WTC11 (cell line): ENCODE data around the gene SLCO1C1. TPM values are rescaled to one million over a fixed set of nuclear protein-coding genes. Genes with fewer than 3 reads are reported as not detected.

ENCODE experiments used
- ATAC-seq: fragments of 200-7000 bp; cut with Tn5 transposase; 2 replicates; pipeline ENCODE4 v1.10.0; 2021; ENCODE audit warnings: mild to moderate bottlenecking, moderate library complexity
- CTCF ChIA-PET: fragments of 300-600 bp; sonication (Branson Sonifier 250); formaldehyde crosslinking; loops from one replicate; lab custom pipeline; 2021; ENCODE audit warnings: antibody characterized with exemption; lab: Charles Lee
- POLR2A ChIA-PET: fragments of 350-600 bp; sonication (Branson Sonifier 250); formaldehyde crosslinking; loops from one replicate; lab custom pipeline; 2021; ENCODE audit warnings: antibody characterized with exemption; lab: Charles Lee
- DNase-seq: peaks from one replicate; pipeline ENCODE4 v3.0.0; 2021; ENCODE audit warnings: low spot score
- H3K27ac Mint-ChIP-seq: 2 replicates; pipeline ENCODE4 v1.8.0; 2021; ENCODE audit warnings: mixed read lengths
- H3K27me3 Mint-ChIP-seq: 2 replicates; pipeline ENCODE4 v1.8.0; 2021; ENCODE audit warnings: low read depth, mild to moderate bottlenecking, moderate library complexity, mixed read lengths
- H3K36me3 Mint-ChIP-seq: 2 replicates; pipeline ENCODE4 v1.8.0; 2021; ENCODE audit warnings: mixed read lengths
- H3K4me1 Mint-ChIP-seq: 2 replicates; pipeline ENCODE4 v1.8.0; 2022; ENCODE audit warnings: mixed read lengths
- H3K4me3 Mint-ChIP-seq: 2 replicates; pipeline ENCODE4 v1.8.0; 2021; ENCODE audit warnings: mild to moderate bottlenecking, moderate library complexity, mixed read lengths
- H3K9me3 Mint-ChIP-seq: 2 replicates; pipeline ENCODE4 v1.8.0; 2021; ENCODE audit warnings: mixed read lengths
- ATF3 ChIP-seq: sonication (generic); formaldehyde crosslinking; conservative IDR thresholded peaks from 2 replicates; pipeline ENCODE4 v1.8.1; 2022; ENCODE audit warnings: mild to moderate bottlenecking, missing genetic modification reagents
- CREM ChIP-seq: sonication (generic); formaldehyde crosslinking; IDR thresholded peaks from 2 replicates; pipeline ENCODE4 v1.8.1; 2022; ENCODE audit warnings: mild to moderate bottlenecking, missing genetic modification reagents, moderate library complexity
- CTCF ChIP-seq: fragments of 200-600 bp; IDR thresholded peaks from 2 replicates; pipeline ENCODE4 v1.8.0; 2022; ENCODE audit warnings: antibody characterized with exemption
- EMX1 ChIP-seq: fragments of 250-450 bp; sonication (Bioruptor Pico); IDR thresholded peaks from 2 replicates; pipeline ENCODE4 v1.8.0; 2021; ENCODE audit warnings: mild to moderate bottlenecking
- FOXP4 ChIP-seq: sonication (generic); formaldehyde crosslinking; IDR thresholded peaks from 2 replicates; pipeline ENCODE4 v1.8.0; 2022; ENCODE audit warnings: mild to moderate bottlenecking, missing genetic modification reagents
- GTF2I ChIP-seq: fragments of 250-450 bp; sonication (Bioruptor Pico); conservative IDR thresholded peaks from 2 replicates; pipeline ENCODE4 v1.4.0; 2021; ENCODE audit warnings: mild to moderate bottlenecking
- HMGXB4 ChIP-seq: sonication (generic); formaldehyde crosslinking; IDR thresholded peaks from 2 replicates; pipeline ENCODE4 v1.8.1; 2023; ENCODE audit warnings: mild to moderate bottlenecking, moderate library complexity, missing genetic modification reagents
- IRF1 ChIP-seq: sonication (generic); formaldehyde crosslinking; IDR thresholded peaks from 2 replicates; pipeline ENCODE4 v1.8.0; 2023; ENCODE audit warnings: missing genetic modification reagents
- MAX ChIP-seq: sonication (generic); formaldehyde crosslinking; IDR thresholded peaks from 2 replicates; pipeline ENCODE4 v1.8.0; 2022; ENCODE audit warnings: mild to moderate bottlenecking, missing genetic modification reagents
- MLX ChIP-seq: sonication (generic); formaldehyde crosslinking; IDR thresholded peaks from 2 replicates; pipeline ENCODE4 v1.8.1; 2023; ENCODE audit warnings: mild to moderate bottlenecking, missing genetic modification reagents, moderate library complexity
- SMAD4 ChIP-seq: sonication (generic); formaldehyde crosslinking; IDR thresholded peaks from 2 replicates; pipeline ENCODE4 v1.8.0; 2022; ENCODE audit warnings: mild to moderate bottlenecking, missing genetic modification reagents
- STAT6 ChIP-seq: sonication (generic); formaldehyde crosslinking; conservative IDR thresholded peaks from 2 replicates; pipeline ENCODE4 v1.8.1; 2023; ENCODE audit warnings: mild to moderate bottlenecking, low read depth, missing genetic modification reagents, moderate library complexity
- TEAD4 ChIP-seq: sonication (generic); formaldehyde crosslinking; IDR thresholded peaks from 2 replicates; pipeline ENCODE4 v1.8.0; 2022; ENCODE audit warnings: mild to moderate bottlenecking, missing genetic modification reagents
- TP53 ChIP-seq: sonication (generic); formaldehyde crosslinking; IDR thresholded peaks from 2 replicates; pipeline ENCODE4 v1.8.1; 2023; ENCODE audit warnings: mild to moderate bottlenecking, missing genetic modification reagents
- ZBTB43 ChIP-seq: sonication (generic); formaldehyde crosslinking; IDR thresholded peaks from 2 replicates; pipeline ENCODE4 v1.8.1; 2023; ENCODE audit warnings: mild to moderate bottlenecking, missing genetic modification reagents
- ZNF219 ChIP-seq: sonication (generic); formaldehyde crosslinking; IDR thresholded peaks from 2 replicates; pipeline ENCODE4 v1.8.0; 2023; ENCODE audit warnings: missing genetic modification reagents, mild to moderate bottlenecking, borderline replicate concordance
- ZNF232 ChIP-seq: sonication (generic); formaldehyde crosslinking; IDR thresholded peaks from 2 replicates; pipeline ENCODE4 v1.8.0; 2022; ENCODE audit warnings: mild to moderate bottlenecking, missing genetic modification reagents
- ZNF263 ChIP-seq: sonication (generic); formaldehyde crosslinking; IDR thresholded peaks from 2 replicates; pipeline ENCODE4 v1.8.1; 2022; ENCODE audit warnings: low read depth, mild to moderate bottlenecking, moderate library complexity, missing genetic modification reagents
- ZNF671 ChIP-seq: fragments of 250-450 bp; sonication (Bioruptor Pico); IDR thresholded peaks from 2 replicates; pipeline ENCODE4 v1.8.0; 2021; ENCODE audit warnings: mild to moderate bottlenecking
- ZSCAN18 ChIP-seq: fragments of 250-450 bp; sonication (Bioruptor Pico); IDR thresholded peaks from 2 replicates; pipeline ENCODE4 v2.1.2; 2022; ENCODE audit warnings: mild to moderate bottlenecking, moderate library complexity
- total RNA-seq: library from RNA; stranded (reverse); gene quantifications from 3 replicates; pipeline ENCODE4 v1.2.3, GENCODE V29; 2021

SLCO1C1 gene
- total RNA-seq, 1 experiment from 2014 or later: not detected

GRCh38 chr12:20731274-20731673 is 36.1 kb downstream of the SLCO1C1 start:
- Mint-ChIP-seq H3K4me3 (no peak overlapping the region), H3K9me3 (no peaks in the 10 kb centered on the region; the same call in 1 of the 2 replicates), H3K36me3 (no peaks in the 10 kb centered on the region), H3K27ac (no peak overlapping the region), H3K27me3 (no peaks in the 10 kb centered on the region), H3K4me1 (no peaks in the 10 kb centered on the region)
- TF ChIP-seq HMGXB4 (CRISPR knock-in tag) (no peak), ZNF671 (no peak), ZNF232 (CRISPR knock-in tag) (no peak), GTF2I (CRISPR knock-in tag) (no peak), CTCF (no peak), ATF3 (CRISPR knock-in tag) (no peak), ZNF263 (CRISPR knock-in tag) (no peak), MLX (CRISPR knock-in tag) (no peak), IRF1 (no peak), SMAD4 (CRISPR knock-in tag) (no peak), MAX (CRISPR knock-in tag) (no peak), ZSCAN18 (no peak), ZNF219 (CRISPR knock-in tag) (no peak), TP53 (CRISPR knock-in tag) (no peak), FOXP4 (CRISPR knock-in tag) (no peak), TEAD4 (no peak), CREM (CRISPR knock-in tag) (no peak), STAT6 (CRISPR knock-in tag) (no peak), ZBTB43 (CRISPR knock-in tag) (no peak), EMX1 (CRISPR knock-in tag) (no peak)
- DNase-seq (no peak), ATAC-seq (no peak)
- POLR2A ChIA-PET: no interaction called here
- CTCF ChIA-PET: no interaction called here
